NCI-H510A treated with DMSO at 0.1 percent for 48 hours (cell line): ENCODE data around the gene FANCF.
"Not testable (repeated sequence)": the region's sequence is repeated elsewhere in the genome, so short reads cannot be mapped to it uniquely, and the experiment has no call there.

Experiments
- DNase-seq: peaks from one replicate; lab custom pipeline; 2025; lab: John Stamatoyannopoulos, UW

Gene FANCF

GRCh38 chr11:22625448-22626287 is at the start of gene FANCF:
FANCF (minus strand) TSS chr11:22625823; CDS start chr11:22625810, 13 bp downstream.
- DNase-seq: peak; percentile 91

GRCh38 chr11:22674470-22675439 is 49.1 kb upstream of the FANCF start:
- DNase-seq: no peak

- no peak for DNase-seq
These were observed 46.1 kb upstream of the FANCF start for GRCh38 chr11:22671751-22672150.

- no peak for DNase-seq
These were observed 45.2 kb upstream of the FANCF start for GRCh38 chr11:22670830-22671229.

DNA sequence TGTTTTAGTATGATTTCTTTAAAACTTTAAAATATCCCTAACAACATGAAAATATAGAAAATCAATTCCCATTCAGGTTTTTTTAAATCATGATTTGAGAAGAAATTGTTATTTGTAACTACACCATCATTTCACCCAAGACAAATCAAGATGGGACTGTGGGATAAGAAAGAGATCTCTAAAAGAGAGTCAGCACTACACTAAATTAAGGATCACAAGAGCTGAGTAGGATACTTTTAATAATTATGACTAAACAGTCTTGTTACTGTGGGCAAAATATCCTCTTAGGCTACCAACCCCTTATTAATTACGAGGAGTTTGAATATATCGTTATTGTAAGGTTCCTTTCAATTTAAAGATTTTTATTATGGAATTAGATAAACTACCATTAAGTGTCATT is 43.7 kb upstream of the FANCF start:
- DNase-seq: no peak

DNA sequence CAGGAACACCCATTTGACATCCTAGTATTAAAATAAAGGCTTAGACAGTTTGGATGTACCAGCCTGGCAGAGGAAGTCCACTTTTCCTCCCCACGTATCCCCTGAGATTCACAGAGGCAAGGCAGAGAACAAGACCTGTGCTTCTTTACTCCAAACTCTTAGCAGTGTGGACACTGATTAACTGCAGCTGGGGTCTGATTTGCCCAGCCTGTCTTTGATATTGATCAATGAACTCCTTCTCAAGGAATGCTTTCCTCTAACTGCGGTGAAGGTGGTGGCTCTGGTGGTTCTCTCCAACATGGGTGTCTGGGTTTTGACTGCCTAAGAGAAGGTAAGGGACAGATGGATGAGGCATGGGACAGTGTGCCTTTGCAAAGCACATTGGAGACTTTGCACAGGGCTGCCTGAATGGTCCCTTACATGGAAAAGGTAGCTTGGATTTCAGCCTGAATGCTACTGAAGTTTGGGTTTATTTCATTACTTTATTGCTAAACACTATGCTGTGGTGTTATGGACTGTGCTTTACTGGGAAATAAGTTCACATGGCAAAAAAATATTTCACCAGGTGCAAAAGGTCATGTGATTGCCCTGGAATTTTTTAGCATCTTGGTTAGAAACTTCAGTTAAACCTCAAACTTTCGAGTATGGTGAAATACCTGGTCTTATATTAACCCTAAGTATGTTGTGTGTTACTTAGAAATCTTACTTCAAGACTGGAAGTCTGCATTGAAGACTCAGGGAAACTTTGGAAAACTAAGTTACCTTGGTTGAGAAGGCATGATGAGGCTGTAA is 42.6 kb upstream of the FANCF start:
- DNase-seq: no peak

DNA sequence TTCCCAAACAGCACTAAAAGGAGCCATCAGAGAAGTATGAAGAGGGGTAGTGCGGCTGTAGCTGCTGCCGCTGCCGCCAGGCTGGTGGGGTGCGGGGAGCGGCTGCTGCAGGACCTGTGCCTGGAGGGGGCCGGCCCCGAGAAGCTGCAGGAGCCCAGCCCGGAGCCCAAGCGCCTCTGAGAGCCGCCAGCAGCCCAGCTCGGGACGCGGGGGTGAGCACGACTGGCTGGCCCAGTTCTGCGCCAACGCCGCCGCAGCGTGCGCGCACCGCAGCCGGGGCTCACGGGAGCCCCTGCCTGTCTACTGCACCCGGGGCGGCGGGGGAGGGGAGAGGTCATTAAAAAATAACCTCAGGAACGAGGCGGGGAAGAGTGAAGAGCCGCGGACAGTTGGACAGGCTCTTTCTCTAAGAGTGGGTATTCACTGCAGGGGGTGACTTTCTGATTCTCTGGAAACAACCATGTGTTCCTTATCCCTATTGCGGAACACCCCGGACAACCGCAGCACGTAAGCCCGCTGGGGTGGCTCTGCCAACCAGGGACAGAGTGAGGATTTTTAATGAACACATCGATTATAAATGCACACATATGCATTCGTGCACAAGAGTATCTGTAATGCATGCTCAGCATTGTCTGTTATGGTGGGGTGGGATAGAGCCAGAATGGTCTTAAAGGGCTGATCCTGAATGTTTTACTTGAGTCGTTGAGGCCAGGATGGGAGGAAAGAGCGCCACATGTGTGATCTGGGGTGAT is 41.2 kb upstream of the FANCF start:
- peak; percentile 16 for DNase-seq

DNA sequence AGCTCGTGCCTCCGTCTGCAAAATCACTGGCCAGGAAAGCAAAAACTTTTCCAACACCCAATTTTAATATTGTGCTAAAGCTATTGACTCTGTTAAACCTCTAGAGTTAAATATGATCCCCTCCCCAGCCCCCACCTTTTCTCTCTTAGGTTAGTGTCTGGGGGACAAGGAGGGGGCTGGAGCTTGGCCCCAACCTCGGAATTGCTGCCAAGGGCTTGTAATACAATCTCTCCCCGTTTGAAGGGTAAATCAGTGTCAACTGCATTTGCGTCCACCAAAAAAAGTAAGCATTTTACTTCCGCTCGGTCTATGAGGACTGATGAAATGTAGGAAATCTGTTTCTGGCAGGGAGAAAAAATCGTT is 40.7 kb upstream of the FANCF start, which contains the start of gene GAS2:
Gene GAS2, plus strand, starts transcription at position 287 of the 363 bp plus-strand sequence. CDS start 8,259 bp downstream, outside the sequence.
- DNase-seq: no peak

DNA sequence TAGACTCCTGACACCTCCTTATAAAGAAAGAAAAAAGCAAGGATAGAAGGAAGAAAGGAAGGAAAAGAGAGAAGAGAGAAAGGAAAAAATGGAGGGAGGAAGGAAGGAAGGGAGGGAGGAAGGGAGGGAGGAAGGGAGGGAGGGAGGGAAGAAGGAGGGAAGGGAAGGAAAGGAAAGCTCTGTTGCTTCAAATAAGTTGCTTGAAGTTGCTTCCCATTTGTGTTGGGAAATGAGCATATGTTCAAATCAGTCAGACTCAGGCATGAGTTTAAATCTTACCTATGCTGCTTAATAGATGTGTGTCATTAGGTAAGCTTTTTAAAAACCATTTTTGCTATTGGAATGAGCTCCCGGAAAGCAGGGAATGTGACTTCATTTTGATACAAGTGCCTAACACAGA is 34.2 kb upstream of the FANCF start:
- no peak for DNase-seq

DNA sequence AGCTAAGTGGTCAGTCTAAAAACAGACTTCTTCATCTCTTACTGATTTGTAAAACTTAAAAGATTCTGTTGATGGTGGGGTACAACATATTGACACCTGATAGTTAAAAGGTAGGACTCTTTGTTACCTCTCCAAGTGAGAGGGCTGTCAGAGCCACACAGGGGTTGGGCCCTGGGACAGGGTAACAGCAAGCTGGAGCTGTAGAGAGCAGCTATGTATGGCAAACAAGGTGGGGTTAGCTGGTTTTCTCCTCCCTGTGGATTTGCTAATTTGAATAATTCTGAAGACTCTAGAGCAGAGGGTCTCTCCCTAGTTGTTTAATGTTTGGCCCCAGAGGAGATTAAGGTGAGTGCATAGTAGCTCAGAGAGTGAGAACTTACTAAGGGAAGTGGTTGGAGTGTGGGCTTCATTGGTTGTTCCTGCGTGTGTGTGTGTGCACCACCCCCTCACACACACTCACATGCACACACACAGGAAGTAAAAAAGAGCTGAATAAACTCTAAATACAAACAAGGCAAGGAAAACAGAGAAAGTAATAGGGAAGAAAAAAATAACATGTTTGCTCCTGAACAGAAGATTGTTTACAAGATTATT is 31.6 kb upstream of the FANCF start:
- DNase-seq: no peak

DNA sequence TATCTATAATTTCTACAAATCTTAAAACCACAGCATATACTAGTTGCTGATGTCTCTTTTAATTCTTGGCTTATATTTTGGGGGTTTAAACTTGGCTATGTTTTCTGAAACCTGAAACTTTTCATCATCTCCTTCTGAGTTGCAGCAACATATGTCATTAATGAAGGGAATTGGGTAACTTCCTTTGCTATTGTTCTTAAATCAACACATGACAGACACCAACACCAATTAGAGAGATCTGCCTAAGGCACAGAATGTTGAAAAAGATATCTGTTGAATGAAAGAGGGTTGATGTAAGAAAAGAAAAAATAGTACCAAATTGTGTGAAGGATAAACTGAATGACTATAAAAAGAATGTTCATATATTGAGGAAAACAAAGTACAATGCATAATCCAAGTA is 30.5 kb upstream of the FANCF start:
- DNase-seq: no peak

- DNase-seq: not testable (repeated sequence)
These were observed 26.7 kb upstream of the FANCF start for GRCh38 chr11:22652346-22652745.

- DNase-seq: no peak
These were observed 15.9 kb upstream of the FANCF start for GRCh38 chr11:22641559-22641958.

DNA sequence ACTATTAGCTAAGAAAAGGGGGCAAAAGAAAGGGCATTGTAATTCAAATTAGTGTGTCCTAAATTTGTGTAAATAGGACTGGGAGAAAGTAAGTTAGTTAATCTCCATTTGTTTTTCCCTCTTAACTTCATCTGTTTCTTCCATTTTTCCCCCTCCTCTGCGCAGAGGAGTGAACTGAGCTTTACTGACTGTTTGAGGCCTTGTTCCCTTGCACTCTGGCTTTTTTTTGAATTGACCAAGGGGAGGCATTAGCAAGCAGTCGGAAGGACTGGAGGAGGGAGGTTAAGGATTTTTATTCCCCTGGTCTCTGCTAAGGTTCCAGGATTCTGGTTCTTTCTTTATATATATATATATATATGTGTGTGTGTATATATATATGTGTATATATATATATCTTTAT is 15.2 kb upstream of the FANCF start:
- DNase-seq: no peak

GRCh38 chr11:22635689-22636088 is 10.1 kb upstream of the FANCF start:
- DNase-seq: no peak

DNA sequence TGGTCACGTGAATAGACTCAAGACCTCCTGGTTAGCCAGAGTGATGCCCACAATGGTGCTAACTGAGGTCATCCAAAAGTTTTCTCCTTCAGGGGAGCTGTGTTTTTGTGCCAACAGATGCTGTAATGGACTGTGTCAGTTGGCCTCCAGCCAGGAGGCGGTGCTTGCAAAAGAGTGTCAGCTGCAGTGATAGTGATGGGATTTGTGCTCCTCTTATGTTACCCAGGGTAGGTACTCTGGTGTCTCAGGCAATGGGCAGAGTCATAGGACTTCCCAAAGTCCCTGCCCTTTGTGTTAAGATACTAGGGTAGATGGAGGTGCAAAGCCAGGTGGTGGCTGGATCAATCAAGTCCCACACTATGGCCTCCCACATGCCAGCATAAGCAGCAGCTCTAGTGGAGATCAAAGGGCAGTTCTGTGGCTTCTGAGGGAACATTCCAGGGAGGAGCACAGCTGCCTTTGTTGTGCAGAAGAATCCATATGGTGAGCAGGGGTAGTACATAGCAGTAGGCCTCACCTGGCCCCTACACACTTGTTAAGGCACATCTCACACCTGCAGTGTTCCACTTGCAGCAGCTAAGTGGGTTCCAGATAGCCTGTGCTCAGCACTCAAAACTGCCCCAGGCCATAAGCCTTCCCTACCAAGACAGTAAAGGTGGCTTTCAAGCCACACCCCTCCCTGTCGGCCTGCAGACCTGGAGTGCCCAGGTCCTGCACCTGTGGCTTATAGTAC is 9.4 kb upstream of the FANCF start:
- DNase-seq: peak; percentile 20

GRCh38 chr11:22633354-22633902 is 7.8 kb upstream of the FANCF start:
- DNase-seq: no peak

DNA sequence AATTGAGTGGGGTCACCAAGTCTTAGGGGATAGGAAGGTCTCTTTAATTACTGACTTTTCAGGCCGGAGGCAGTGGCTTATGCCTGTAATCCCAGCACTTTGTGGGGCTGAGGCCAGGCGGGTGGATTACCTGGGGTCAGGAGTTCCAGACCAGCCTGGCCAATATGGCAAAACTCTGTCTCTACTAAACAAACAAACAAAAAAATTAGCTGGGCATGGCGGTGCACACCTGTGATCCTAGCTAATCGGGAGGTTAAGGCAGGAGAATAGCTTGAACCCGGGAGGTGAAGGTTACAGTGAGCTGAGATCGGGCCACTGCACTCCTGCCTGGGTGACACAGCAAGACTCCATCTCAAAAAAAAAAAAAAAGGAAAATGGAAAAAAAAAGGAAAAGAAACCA is 1.8 kb upstream of the FANCF start:
- no peak for DNase-seq

DNA sequence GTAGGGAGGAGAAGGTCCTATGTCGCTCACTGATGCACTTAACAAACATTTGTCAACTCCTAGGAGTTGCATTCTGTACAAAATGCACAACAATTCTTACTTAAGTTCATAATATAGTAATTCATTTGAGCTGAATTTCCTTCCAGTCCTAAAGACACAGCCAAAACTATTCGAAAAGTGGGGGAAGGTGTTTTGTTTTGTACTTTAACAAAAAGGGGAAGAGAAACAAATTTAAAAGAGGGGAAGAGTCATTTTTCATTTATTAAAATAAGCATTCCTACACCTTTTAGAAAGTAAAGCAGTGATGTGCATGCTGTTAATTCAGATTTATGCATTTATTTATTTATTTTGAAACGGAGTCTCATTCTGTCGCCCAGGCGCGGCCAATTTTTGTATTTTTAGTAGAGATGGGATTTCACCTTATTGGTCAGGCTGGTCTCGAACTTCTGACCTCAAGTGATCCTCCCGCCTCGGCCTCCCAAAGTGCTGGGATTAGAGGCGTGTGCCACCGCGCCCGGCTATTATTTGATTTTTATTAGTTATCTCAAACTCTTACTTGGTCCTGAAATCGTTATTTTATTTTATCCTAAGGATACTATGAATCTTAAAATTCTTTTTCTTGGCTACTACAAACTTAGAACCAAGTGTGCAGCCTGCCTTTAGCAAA is 1.1 kb upstream of the FANCF start:
- DNase-seq: no peak
